NCI-H1105 (cell line): ENCODE data around the gene SBSN.

Experiments used
- DNase-seq: peaks from one replicate; lab custom pipeline; 2025; lab: John Stamatoyannopoulos, UW

The SBSN gene

GRCh38 chr19:35554076-35554475, 26.0 kb upstream of the SBSN start:
- no peak for DNase-seq

GRCh38 chr19:35553385-35554000, 25.4 kb upstream of the SBSN start:
- no peak for DNase-seq

- DNase-seq: no peak
Measured at GRCh38 chr19:35552534-35553384, 24.6 kb upstream of the SBSN start.

DNA sequence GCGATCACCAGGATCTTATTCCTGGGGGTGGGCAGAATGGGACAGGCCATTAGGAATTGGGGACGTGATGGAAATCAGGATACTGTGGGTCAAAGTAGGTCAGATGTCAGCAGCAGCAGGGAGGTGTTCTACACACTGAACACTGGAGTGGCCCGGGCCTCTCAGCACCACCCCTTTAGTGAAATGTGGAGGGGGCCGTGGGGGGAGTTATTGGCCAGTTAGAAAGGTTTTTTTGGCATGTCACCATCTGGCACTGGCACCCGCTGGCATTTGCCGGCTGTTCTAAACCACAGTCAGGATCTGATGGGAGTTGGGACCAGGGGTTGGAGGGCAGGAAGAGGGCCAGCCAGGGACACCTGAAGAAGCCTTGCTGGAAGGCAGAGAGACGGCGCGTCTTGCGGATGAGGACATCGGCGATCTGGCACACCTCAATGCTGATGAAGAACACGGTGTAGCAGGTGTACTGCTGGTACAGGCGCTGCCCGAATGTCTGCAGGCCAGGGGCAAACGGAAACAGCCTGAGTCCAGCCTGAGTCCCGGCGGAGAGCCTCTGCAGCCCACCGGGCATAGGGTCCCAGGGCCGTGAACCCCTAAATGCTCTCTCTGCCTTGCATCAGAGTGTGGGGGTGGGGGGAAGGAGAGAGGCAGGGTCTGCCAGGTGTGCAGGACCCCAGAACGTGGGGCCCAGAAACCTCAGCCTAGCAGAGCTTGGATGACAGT, 23.1 kb upstream of the SBSN start:
- no peak for DNase-seq

- no peak for DNase-seq
Measured at GRCh38 chr19:35549879-35550523, 21.9 kb upstream of the SBSN start.

DNA sequence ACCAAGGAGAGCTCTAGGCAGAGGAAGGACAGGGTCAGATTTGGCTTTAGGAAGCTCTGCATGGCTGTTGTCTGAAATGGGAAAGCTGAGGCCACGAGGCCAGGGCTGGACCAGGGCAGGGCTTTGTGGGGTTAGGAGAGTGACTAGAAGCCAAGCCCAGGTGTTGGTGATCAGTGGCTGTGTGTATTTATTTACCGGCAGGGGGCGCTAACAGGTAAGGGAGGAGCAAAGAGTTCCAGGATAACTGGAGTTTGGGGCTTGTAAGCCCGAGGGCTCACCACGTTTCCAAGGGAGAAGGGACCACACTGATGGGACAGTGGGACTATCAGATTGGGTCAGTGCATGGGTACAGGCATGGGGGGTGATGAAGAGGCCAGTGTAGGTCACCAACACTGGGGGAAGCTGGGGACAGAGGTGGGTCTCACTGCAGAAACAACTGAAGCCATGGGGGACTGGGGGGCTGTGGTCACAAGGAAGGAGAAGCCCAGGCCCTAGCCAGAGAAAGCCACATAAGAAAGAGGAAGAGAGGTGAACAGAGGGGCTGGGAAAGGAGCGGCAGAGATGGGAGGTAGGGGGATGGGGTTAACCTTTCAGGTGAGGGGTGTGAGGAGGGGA, 21.2 kb upstream of the SBSN start:
- DNase-seq: peak; percentile 77

DNA sequence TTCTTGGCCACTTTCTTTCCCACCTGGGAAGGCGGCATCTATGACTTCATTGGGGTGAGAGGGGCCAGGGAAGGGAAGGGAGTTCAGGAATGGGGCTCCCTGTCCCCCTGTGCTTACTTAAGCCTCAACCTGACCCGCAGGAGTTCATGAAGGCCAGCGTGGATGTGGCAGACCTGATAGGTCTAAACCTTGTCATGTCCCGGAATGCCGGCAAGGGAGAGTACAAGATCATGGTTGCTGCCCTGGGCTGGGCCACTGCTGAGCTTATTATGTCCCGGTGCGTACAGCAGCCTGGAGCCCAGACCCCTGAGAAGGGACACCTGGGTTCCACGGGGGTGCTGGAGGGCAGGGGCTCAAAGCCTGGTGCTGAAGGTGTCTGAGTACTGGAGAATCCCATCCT, 18.4 kb upstream of the SBSN start:
- no peak for DNase-seq

DNA sequence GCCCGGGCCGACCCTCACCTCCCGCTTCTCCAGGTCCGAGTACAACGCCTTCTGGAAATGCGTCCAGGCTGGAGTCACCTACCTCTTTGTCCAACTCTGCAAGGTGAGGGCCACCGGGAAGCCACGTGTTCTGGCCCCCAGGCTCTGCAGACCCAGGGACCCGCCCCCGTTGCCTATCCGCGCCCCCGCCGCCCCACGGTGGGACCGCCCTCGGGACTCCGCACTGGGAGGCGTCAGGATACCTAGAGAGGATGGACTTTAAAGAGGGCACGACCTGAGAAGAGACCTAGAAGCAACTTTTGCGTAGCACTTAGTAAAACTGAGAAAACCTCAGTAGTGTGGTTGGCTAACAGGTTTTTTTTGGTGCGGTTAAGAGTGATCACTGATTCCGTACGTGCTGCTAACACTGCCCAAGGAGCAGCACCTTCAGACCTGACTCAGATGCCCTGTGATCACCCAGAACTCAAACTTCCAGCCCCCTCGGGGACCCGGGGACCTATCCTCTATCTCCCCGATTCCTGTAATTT, 17.8 kb upstream of the SBSN start:
- DNase-seq: peak; percentile 38

- peak; percentile 75 for DNase-seq
Measured at GRCh38 chr19:35545001-35545854, 17.1 kb upstream of the SBSN start, which contains the start of gene TMEM147. TSS of gene TMEM147 (plus strand) at chr19:35545626. CDS start at chr19:35545740, 114 bp downstream.

DNA sequence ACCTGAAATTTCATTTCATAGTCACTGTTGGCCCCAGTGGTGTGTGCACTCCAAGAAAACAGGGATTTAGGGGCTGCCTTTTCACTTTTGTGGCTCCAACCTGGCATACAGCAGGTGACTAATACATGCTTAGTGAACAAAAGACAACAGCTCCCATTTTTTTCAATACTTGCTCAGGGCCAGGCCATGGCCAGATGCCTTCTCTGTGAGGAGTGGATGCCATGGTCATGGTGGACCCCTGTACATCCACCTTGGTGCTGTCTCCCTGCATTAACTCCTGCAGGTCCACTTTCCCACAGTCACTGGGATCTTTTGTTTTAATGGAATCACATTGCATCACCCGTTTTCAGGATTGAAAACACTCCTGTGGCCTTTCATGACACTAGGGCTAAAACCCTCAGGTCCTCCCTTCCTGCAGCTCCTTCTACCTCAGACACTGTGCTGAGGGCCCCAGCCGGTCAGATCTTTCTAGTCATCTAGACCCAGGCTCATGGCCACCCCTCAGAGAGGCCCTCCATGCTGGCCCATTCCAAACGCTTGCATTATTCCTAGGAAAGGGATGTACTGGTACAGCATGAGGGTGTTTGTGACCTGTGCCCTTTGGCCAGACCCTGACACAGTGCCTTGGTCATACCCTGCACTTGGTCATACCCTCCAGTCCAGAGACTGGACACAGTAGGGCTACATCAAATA, 16.1 kb upstream of the SBSN start:
- DNase-seq: no peak

DNA sequence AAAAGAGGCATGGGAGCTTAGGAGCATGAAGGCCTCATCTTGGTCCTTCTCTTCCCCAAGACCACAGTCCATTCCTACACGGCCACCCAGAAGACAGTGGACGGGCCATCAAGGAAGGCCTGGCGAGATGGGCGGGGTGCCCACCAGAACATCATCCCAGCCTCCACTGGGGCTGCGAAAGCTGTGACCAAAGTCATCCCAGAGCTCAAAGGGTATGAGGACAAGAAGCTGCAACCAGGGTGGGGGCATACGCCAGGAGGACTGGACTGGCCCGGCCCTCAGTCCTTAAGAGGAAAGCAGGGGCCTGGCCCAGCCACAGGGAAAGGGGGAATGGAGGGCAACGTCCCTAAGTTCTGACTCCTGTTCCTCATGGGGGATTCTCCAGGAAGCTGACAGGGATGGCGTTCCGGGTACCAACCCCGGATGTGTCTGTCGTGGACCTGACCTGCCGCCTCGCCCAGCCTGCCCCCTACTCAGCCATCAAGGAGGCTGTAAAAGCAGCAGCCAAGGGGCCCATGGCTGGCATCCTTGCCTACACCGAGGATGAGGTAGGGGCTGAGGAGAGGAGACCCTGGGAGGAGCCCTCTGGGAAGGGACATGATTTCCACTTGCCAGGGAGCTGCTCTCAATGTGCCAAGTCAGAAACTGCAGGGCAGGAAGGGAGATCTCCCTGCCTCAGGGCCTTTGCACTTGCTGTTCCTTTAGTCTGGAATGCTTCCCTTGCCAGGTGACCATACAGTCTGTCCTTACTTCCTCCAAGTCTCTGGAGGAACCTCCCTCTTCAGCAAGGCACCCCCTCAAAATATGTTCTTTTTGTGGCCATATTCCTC, 15.4 kb upstream of the SBSN start:
- DNase-seq: no peak

DNA sequence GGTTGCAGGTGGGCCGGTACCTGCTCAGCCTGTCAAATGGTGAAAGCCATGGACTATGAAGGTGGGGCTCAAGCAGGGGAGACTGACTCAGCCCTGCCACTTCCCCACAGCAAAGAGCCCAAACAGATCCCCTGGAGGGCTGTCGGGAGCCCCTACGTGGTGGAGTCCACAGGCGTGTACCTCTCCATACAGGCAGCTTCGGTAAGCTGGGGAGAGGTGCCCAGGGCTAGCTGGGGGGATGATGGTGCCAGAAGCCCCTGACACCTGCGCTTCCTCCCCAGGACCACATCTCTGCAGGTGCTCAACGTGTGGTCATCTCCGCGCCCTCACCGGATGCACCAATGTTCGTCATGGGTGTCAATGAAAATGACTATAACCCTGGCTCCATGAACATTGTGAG, 14.1 kb upstream of the SBSN start:
- DNase-seq: no peak

DNA sequence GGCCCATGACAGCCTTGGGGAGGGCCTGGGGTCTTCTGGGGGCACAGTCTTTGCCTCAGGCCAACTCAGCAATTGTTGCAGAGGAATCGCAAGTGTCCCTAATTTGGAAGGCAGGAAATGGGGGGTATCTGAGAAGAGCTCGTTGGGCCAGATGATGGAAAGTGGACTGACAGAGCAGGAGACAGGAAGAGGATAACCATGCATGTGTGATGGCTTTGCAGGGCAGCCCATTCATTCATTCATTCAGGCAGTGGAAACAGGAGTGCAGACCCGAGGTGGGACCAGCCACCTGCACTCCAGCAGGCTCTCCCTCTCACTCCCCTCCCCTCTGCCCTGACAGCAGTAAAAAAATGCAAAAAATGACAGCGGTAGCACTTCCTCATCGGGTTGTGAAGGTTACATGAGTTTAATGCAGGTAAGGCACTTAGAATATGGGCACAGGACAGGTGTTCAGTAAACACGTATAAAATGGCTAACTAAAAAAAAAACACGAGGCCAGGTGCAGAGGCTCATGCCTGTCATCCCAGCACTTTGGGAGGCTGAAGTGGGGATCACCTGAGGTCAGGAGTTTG, 12.3 kb upstream of the SBSN start:
- no peak for DNase-seq

- DNase-seq: no peak
Measured at GRCh38 chr19:35539850-35540249, 11.7 kb upstream of the SBSN start.

- no peak for DNase-seq
Measured at GRCh38 chr19:35539314-35539713, 11.2 kb upstream of the SBSN start.

GRCh38 chr19:35534803-35535480, 6.8 kb upstream of the SBSN start:
- no peak for DNase-seq

DNA sequence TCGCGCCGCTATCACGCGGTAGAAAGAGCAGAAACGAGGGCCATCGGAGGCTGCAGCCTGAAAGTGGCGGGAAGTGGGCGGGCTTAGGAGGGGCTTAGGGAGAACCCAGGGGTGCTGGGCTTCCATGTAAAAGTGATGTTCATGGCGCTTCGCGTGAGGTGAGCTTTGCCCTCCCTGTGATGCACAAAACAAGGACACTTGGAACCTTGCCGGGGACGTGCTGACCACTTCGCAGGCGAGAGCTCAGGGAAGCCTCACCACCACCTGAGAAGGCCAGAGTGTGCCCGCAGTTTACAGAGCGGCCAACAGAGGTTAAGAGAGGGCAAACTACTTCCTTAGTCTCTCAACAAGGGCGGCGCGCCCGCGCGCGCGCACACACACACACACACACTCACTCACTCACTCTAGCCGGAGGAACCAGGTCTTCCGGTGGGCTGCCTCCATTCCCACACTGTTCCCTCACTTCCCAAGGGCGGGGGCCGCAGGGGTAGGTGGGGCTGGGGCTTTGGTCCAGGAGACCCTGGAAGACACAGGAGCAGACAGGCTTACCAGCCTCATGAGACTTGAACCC, 5.8 kb upstream of the SBSN start:
- DNase-seq: no peak
